Panc1 (cell line): ENCODE data around the gene STX1A. TPM values are rescaled to one million over a fixed set of nuclear protein-coding genes. Genes with fewer than 3 reads are reported as not detected.

Source experiments
- ATAC-seq: fragments of 200-7000 bp; cut with Tn5 transposase; 2 replicates; pipeline ENCODE4 v1.9.1; 2020; ENCODE audit warnings: mild to moderate bottlenecking, moderate library complexity
- BruUV-seq: library from RNA; stranded (reverse); fragments of 400-500 nt; replicated peaks from 2 replicates; lab custom pipeline; 2021; lab: Mats Ljungman, UMichigan
- CTCF ChIA-PET: fragments of 300-600 bp; sonication (Branson Sonifier 250); formaldehyde crosslinking; loops from one replicate; lab custom pipeline; 2022; ENCODE audit warnings: antibody characterized with exemption; lab: Charles Lee
- POLR2A ChIA-PET: fragments of 300-600 bp; sonication (Branson Sonifier 250); formaldehyde crosslinking; loops from one replicate; lab custom pipeline; 2022; ENCODE audit warnings: antibody characterized with exemption; lab: Charles Lee
- DNase-seq: peaks from one replicate; pipeline ENCODE4 v3.0.0-alpha.2; 2010; ENCODE audit warnings: low read depth, low spot score
- H3K27ac ChIP-seq: 2 replicates; pipeline ENCODE4 v1.5.1; 2011; ENCODE audit warnings: mild to moderate bottlenecking, low read length, inconsistent platforms
- H3K27me3 ChIP-seq: fragments of 200-500 bp; sonication (Bioruptor generic); 2 replicates; pipeline ENCODE4 v1.6.0; 2014; ENCODE audit warnings: low read length, inconsistent platforms; ENCODE audit not compliant: control insufficient read depth, insufficient read depth
- H3K36me3 ChIP-seq: fragments of 200-500 bp; sonication (Bioruptor generic); 2 replicates; pipeline ENCODE4 v1.5.1; 2014; ENCODE audit warnings: inconsistent platforms, mild to moderate bottlenecking, low read length, moderate library complexity; ENCODE audit not compliant: control insufficient read depth, insufficient read depth
- H3K4me1 ChIP-seq: 2 replicates; pipeline ENCODE4 v1.5.1; 2011; ENCODE audit warnings: inconsistent platforms, mild to moderate bottlenecking, low read length, moderate library complexity; ENCODE audit not compliant: control insufficient read depth, insufficient read depth
- H3K4me3 ChIP-seq, 2 experiments: 2 replicates each; pipeline ENCODE4 v1.5.1; 2011 to 2012; ENCODE audit warnings: low read depth in 2 of 2, low read length in 2 of 2, mild to moderate bottlenecking in 2 of 2, inconsistent platforms in 1 of 2, moderate library complexity in 1 of 2
- H3K9me3 ChIP-seq: fragments of 200-500 bp; sonication (Bioruptor generic); 2 replicates; pipeline ENCODE4 v1.5.1; 2014; ENCODE audit warnings: low read depth, mild to moderate bottlenecking, inconsistent platforms, low read length, moderate library complexity; ENCODE audit not compliant: control insufficient read depth, insufficient read depth
- POLR2AphosphoS5 ChIP-seq: IDR thresholded peaks from 2 replicates; pipeline ENCODE4 v1.6.1; 2012; ENCODE audit warnings: mild to moderate bottlenecking, low read depth, low read length, moderate library complexity
- SIN3A ChIP-seq: IDR thresholded peaks from 2 replicates; pipeline ENCODE4 v1.6.1; 2012; ENCODE audit warnings: low read depth, mild to moderate bottlenecking, low read length, moderate library complexity, borderline replicate concordance; ENCODE audit not compliant: insufficient read depth
- TCF7L2 ChIP-seq: IDR thresholded peaks from 2 replicates; pipeline ENCODE4 v1.6.1; 2011; ENCODE audit warnings: mild to moderate bottlenecking, low read depth, low read length, inconsistent platforms
- in situ Hi-C: cut with HindIII; loops from 2 replicates; pipeline ENCODE4 v1.10.0; 2016; ENCODE audit warnings: low sequenced_read_pairs, low pct_unique_long_range_greater_than_20kb
- intact Hi-C: fragments of 100-400 bp; cut with micrococcal nuclease; formaldehyde crosslinking; loops from one replicate; pipeline ENCODE4 v1.10.0; 2022; ENCODE audit not compliant: unreplicated experiment
- microRNA-seq: library from miRNA; unstranded; fragments of <30 nt; microRNA quantifications from one replicate; pipeline ENCODE4 v1.1.0, GENCODE V29; 2020; ENCODE audit not compliant: unreplicated experiment
- total RNA-seq: library from RNA; stranded (reverse); gene quantifications from one replicate; pipeline ENCODE4 v1.2.1, GENCODE V29; 2021; ENCODE audit not compliant: unreplicated experiment
- TF ChIP-seq, protein P1 (sequence below), 2 experiments: IDR thresholded peaks; 2 replicates each; pipeline ENCODE4 v1.6.1; 2011 to 2012; ENCODE audit warnings: low read depth in 2 of 2, control low read depth in 1 of 2, low read length in 1 of 2, mild to moderate bottlenecking in 1 of 2, moderate library complexity in 1 of 2; ENCODE audit not compliant: insufficient read depth in 1 of 2
- TF ChIP-seq, protein P2 (sequence below): fragments of 450-650 bp; IDR thresholded peaks from 2 replicates; pipeline ENCODE4 v1.5.1; 2017; ENCODE audit warnings: mild to moderate bottlenecking

The STX1A gene
- total RNA-seq, 1 experiment from 2014 or later: 80.9 TPM

GRCh38 chr7:73649576-73649975 lies 69.9 kb downstream of the STX1A start:
- no peak overlapping the region for H3K4me3 ChIP-seq
- in situ Hi-C loops (no loop called here), intact Hi-C loops (no loop called here)
- no peak for ATAC-seq
- H3K4me1 ChIP-seq: peaks cover 7% of the 10 kb centered on the region; the same call in 1 of the 2 replicates
- CTCF ChIA-PET: no interaction called here
- POLR2A ChIA-PET: no interaction called here
- no peak for DNase-seq
- no peaks in the 10 kb centered on the region for H3K36me3 ChIP-seq
- H3K27ac ChIP-seq: no peak overlapping the region
- no peak for TF ChIP-seq TCF7L2
- TF ChIP-seq, protein P1, sequence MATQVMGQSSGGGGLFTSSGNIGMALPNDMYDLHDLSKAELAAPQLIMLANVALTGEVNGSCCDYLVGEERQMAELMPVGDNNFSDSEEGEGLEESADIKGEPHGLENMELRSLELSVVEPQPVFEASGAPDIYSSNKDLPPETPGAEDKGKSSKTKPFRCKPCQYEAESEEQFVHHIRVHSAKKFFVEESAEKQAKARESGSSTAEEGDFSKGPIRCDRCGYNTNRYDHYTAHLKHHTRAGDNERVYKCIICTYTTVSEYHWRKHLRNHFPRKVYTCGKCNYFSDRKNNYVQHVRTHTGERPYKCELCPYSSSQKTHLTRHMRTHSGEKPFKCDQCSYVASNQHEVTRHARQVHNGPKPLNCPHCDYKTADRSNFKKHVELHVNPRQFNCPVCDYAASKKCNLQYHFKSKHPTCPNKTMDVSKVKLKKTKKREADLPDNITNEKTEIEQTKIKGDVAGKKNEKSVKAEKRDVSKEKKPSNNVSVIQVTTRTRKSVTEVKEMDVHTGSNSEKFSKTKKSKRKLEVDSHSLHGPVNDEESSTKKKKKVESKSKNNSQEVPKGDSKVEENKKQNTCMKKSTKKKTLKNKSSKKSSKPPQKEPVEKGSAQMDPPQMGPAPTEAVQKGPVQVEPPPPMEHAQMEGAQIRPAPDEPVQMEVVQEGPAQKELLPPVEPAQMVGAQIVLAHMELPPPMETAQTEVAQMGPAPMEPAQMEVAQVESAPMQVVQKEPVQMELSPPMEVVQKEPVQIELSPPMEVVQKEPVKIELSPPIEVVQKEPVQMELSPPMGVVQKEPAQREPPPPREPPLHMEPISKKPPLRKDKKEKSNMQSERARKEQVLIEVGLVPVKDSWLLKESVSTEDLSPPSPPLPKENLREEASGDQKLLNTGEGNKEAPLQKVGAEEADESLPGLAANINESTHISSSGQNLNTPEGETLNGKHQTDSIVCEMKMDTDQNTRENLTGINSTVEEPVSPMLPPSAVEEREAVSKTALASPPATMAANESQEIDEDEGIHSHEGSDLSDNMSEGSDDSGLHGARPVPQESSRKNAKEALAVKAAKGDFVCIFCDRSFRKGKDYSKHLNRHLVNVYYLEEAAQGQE (IDR thresholded peaks at IDR 0.05; ENCODE audit: insufficient read depth in 1 of 2, low read depth in 2 of 2, low read length in 1 of 2): no peak
- TF ChIP-seq, protein P2, sequence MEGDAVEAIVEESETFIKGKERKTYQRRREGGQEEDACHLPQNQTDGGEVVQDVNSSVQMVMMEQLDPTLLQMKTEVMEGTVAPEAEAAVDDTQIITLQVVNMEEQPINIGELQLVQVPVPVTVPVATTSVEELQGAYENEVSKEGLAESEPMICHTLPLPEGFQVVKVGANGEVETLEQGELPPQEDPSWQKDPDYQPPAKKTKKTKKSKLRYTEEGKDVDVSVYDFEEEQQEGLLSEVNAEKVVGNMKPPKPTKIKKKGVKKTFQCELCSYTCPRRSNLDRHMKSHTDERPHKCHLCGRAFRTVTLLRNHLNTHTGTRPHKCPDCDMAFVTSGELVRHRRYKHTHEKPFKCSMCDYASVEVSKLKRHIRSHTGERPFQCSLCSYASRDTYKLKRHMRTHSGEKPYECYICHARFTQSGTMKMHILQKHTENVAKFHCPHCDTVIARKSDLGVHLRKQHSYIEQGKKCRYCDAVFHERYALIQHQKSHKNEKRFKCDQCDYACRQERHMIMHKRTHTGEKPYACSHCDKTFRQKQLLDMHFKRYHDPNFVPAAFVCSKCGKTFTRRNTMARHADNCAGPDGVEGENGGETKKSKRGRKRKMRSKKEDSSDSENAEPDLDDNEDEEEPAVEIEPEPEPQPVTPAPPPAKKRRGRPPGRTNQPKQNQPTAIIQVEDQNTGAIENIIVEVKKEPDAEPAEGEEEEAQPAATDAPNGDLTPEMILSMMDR: no peak
- no peak for TF ChIP-seq SIN3A
- no peak for TF ChIP-seq POLR2AphosphoS5
- no peaks in the 10 kb centered on the region for H3K9me3 ChIP-seq
- peaks cover 3% of the 10 kb centered on the region; the same call in 1 of the 2 replicates for H3K27me3 ChIP-seq
- BruUV-seq: no TSS peak

Small RNA genes within 50 kb of the gene (microRNA-seq; reads per million reads assigned to microRNA genes)
- not detected for gene MIR4284

Other genes with a start within 250 kb of the STX1A start
- gene BAZ1B, start 197.4 kb downstream of the STX1A start, total RNA-seq: 107 TPM
- gene BCL7B, start 162.0 kb downstream of the STX1A start, total RNA-seq: 95.4 TPM
- 60.1 TPM for gene TBL2, start 141.1 kb downstream of the STX1A start, total RNA-seq
- 7.2 TPM for gene MLXIPL, start 95.1 kb downstream of the STX1A start, total RNA-seq
- 4.4 TPM for gene VPS37D, start 51.8 kb downstream of the STX1A start, total RNA-seq
- gene DNAJC30, start 36.2 kb downstream of the STX1A start, total RNA-seq: 11.1 TPM
- 124 TPM for gene BUD23, start 36.1 kb downstream of the STX1A start, total RNA-seq
- gene ABHD11, start 19.1 kb upstream of the STX1A start, total RNA-seq: 54.2 TPM
- gene CLDN3, start 50.6 kb upstream of the STX1A start, total RNA-seq: 16.8 TPM
- gene CLDN4, start 111.3 kb upstream of the STX1A start, total RNA-seq: 295 TPM
- 3.4 TPM for gene METTL27, start 122.8 kb upstream of the STX1A start, total RNA-seq
- 0.72 TPM for gene TMEM270, start 141.5 kb upstream of the STX1A start, total RNA-seq